Effector memory CD8-positive, alpha-beta T cell (primary cell): ENCODE measurements around the gene ZNF385D.

ENCODE experiments used
- ATAC-seq: fragments of 150-1000 bp; cut with Tn5 transposase; replicated peaks from 2 replicates; pipeline ENCODE4 v1.10.0; 2021; ENCODE audit warnings: mild to moderate bottlenecking, moderate library complexity
- DNase-seq, 3 experiments: peaks; one replicate each; pipeline ENCODE4 v3.0.0; 2021
- H3K27ac Mint-ChIP-seq, 2 donors: one replicate each; pipeline ENCODE4 v1.8.0; 2022; ENCODE audit warnings: mild to moderate bottlenecking in 2 of 2, mixed read lengths in 2 of 2, moderate library complexity in 2 of 2
- H3K27me3 Mint-ChIP-seq, 2 donors: one replicate each; pipeline ENCODE4 v1.8.0; 2022; ENCODE audit warnings: mixed read lengths in 2 of 2
- H3K36me3 Mint-ChIP-seq: one replicate; pipeline ENCODE4 v1.8.0; 2022; ENCODE audit warnings: mild to moderate bottlenecking, moderate library complexity, mixed read lengths; ENCODE audit not compliant: insufficient read depth
- H3K4me1 Mint-ChIP-seq, 2 donors: one replicate each; pipeline ENCODE4 v1.8.0; 2022; ENCODE audit warnings: low read depth in 2 of 2, mixed read lengths in 2 of 2
- H3K4me3 Mint-ChIP-seq, 2 donors: one replicate each; pipeline ENCODE4 v1.8.0; 2022; ENCODE audit warnings: mild to moderate bottlenecking in 2 of 2, mixed read lengths in 2 of 2, moderate library complexity in 2 of 2
- H3K9me3 Mint-ChIP-seq, 2 donors: one replicate each; pipeline ENCODE4 v1.8.0; 2022; ENCODE audit warnings: mixed read lengths in 2 of 2

Gene ZNF385D

DNA sequence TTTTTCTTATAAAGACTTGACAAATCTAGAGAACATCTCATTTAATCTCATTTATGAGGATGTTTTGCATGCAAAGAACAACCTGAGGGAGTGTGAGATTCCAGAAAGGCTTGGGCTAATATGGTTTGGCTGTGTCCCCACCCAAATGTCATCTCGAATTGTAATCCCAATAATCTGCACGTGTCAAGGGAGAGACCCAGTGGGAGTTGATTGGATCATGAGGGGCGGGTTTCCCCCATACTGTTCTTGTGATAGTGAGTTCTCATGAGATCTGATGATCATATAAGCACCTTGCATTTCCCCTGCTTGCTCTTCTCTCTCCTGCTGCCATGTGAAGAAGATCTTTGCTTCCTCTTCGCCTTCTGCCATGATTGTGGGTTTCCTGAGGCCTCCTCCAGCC lies 103.0 kb downstream of the ZNF385D start:
- ATAC-seq (no peak), DNase-seq (no peak)
- peaks cover 0 to 2% of the 10 kb centered on the region in 2 donors for H3K9me3 Mint-ChIP-seq
- H3K27me3 Mint-ChIP-seq: no peaks in the 10 kb centered on the region
- H3K36me3 Mint-ChIP-seq: no peaks in the 10 kb centered on the region
- H3K4me3 Mint-ChIP-seq: no peak overlapping the region
- H3K4me1 Mint-ChIP-seq: no peaks in the 10 kb centered on the region
- no peak overlapping the region for H3K27ac Mint-ChIP-seq

DNA sequence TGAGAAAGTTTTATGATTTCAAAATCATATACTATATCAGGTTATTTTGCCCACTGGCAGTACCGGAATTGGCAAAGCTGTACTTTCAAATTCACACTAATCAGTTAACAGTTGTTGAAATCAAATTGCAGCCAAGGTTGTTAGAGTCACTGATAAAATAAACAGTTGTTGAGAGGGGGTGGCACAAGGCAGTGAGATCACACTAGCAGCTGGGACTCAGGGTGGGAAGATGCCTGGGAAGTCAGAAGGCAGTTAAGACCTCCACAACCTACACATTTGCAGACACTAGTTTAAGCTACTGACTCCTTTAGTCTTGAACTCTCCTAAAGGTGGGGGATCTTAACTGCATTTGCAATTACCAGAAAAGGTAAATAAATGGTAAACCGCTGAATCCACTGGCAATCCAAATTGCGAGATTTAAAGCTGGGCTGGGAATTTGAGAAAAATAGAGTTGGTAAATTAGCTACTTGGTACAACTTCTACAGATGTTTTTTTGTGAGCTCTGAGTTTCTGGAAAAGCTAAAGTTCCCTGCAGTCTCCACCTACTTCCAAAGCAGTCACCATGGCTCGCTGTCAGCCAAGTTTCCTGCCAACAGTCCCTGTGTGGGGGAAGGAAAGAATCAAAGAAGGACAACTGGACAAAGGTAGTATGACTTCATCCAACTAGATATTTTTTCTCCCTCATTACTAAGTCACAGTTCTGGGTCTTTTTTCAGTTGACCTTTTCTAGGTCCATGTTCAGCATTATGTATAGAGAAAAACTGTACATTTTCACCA lies 105.7 kb downstream of the ZNF385D start:
- Mint-ChIP-seq H3K27me3 (no peaks in the 10 kb centered on the region), H3K4me3 (no peak overlapping the region), H3K9me3 (peaks cover 4 to 8% of the 10 kb centered on the region in 2 donors), H3K27ac (no peak overlapping the region), H3K4me1 (no peaks in the 10 kb centered on the region), H3K36me3 (no peaks in the 10 kb centered on the region)
- no peak for ATAC-seq
- DNase-seq: no peak

DNA sequence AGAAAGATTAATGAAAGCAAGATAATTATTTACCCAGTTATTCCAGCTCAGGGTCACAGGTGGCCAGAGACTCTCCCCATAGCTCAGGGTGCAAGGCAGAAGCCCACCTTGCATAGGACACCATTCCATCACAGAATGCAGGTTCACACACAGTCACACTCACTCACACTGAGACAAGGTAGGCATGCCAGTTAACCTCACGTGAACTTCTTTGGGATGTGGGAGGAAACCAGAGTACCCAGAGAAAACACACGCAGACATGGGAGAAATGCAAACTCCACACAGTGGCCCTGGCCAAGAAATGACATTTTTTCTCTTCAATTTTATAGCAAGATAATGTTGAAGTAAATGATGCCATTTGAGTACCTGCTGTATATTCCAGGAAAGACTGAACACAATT lies 106.7 kb downstream of the ZNF385D start:
- Mint-ChIP-seq H3K27me3 (no peaks in the 10 kb centered on the region), H3K4me1 (no peaks in the 10 kb centered on the region), H3K27ac (no peak overlapping the region), H3K9me3 (peaks cover 6 to 8% of the 10 kb centered on the region in 2 donors), H3K4me3 (no peak overlapping the region), H3K36me3 (no peaks in the 10 kb centered on the region)
- ATAC-seq (no peak), DNase-seq (no peak)

DNA sequence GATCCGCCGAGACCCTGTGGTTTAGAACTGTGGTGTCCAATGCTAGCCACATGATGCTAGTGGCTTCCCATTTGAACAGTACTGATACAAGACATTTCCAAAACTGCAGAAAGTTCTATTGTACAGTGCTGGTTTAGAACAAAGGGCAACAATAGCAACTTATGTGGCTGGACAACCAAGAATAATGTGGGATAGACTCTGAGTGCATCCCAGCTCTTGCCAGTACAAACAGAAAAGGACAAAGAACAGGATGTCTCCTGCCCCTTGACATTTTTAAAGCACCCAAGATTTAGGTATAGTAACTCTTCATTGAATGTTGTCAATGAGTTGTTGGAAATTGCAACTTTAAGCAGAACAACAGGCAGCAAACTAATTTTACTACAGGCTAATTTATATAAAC lies 107.3 kb downstream of the ZNF385D start:
- no peak for ATAC-seq
- Mint-ChIP-seq H3K36me3 (no peaks in the 10 kb centered on the region), H3K9me3 (peaks cover 7 to 8% of the 10 kb centered on the region in 2 donors)

DNA sequence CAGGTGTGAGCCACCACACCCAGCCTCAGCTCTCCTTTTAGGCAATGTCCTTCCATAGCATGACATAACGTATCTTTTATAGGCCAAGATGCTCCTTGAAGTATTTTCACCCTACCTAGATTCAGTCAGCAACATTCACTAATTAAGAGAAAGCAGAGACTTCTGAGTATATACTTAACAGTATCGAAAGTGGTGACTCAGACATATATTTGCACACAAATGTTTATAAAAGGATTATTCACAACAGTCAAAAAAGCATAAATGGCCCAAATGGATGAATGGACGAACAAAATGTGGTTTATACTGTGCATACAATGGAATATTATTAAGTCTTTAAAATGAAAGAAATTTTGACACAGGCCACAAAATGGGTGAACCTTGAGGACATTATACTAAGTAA lies 108.6 kb downstream of the ZNF385D start:
- Mint-ChIP-seq H3K4me3 (no peak overlapping the region), H3K27me3 (no peaks in the 10 kb centered on the region), H3K27ac (no peak overlapping the region), H3K4me1 (no peaks in the 10 kb centered on the region), H3K9me3 (peaks cover 8% of the 10 kb centered on the region in 2 donors), H3K36me3 (no peaks in the 10 kb centered on the region)
- ATAC-seq (no peak), DNase-seq (no peak)

More for the DNA sequence above, 107.3 kb downstream of the ZNF385D start:
- no peaks in the 10 kb centered on the region for H3K27me3 Mint-ChIP-seq
- H3K4me1 Mint-ChIP-seq: no peaks in the 10 kb centered on the region
- H3K4me3 Mint-ChIP-seq: no peak overlapping the region
- DNase-seq: no peak
- H3K27ac Mint-ChIP-seq: no peak overlapping the region

DNA sequence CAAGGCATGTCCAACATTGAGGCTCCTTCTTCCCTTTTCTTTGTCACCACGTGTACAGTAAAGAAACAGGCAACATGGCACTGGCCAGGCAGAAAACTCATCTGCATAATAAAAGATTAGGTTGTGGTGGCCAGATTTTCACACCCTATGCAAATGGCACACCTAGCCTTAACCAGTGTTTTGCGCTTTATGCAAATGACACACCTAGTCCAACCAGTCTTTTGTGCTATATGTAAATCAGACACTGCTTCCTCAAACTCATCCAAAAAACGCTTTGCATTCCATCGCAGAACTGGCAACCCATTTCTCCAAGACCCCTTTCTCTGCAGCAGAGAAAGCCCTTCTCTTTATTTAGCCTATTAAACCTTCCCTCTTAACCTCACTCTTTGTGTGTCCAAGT lies 109.1 kb downstream of the ZNF385D start:
- Mint-ChIP-seq H3K27me3 (no peaks in the 10 kb centered on the region), H3K4me1 (no peaks in the 10 kb centered on the region), H3K27ac (no peak overlapping the region), H3K9me3 (peaks cover 8% of the 10 kb centered on the region in 2 donors), H3K36me3 (no peaks in the 10 kb centered on the region), H3K4me3 (no peak overlapping the region)
- ATAC-seq (no peak), DNase-seq (no peak)

DNA sequence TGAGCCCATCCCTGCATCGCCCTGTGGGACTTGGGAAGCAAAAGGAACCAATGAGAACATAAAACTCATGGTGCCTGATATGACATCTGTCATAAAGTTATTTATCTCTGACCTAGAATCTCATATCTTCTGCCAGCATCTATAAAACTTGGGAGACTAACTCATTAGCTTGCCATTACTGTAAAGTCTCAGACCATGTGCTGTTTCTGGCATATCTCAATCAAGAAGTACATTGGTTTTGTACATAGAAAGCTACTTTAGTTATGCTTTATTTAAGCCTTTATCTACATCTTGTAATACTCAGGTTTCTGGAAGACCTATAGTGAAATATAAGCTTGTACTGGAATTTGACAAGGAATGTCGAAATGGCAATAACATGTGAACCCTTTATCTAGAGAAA lies 112.5 kb downstream of the ZNF385D start:
- DNase-seq (no peak), ATAC-seq (no peak)
- Mint-ChIP-seq H3K27me3 (no peaks in the 10 kb centered on the region), H3K4me1 (no peaks in the 10 kb centered on the region), H3K4me3 (no peak overlapping the region), H3K9me3 (peaks cover 8% of the 10 kb centered on the region in 2 donors), H3K27ac (no peak overlapping the region), H3K36me3 (no peaks in the 10 kb centered on the region)

DNA sequence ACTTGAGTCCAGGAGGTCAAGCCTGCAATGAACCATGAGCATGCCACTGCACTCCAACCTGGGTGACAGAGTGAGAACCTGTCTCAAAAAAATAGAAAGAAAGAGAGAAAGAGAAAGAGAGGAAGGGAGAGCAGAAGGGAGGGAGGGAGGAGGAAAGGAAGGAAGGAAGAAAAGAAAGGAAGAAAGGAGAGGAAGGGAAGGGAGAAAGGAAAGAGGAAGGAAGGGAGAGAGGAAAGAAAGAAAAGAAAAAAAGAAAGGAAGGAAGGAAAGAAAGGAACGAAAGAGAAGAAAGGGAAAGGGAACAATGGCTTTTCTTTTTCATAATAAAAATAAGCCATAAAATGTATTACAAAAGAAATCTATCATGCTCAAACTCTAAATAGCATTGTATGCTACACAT lies 116.9 kb downstream of the ZNF385D start:
- Mint-ChIP-seq H3K4me3 (no peak overlapping the region), H3K9me3 (peaks cover 2 to 7% of the 10 kb centered on the region in 2 donors), H3K27ac (no peak overlapping the region), H3K36me3 (no peaks in the 10 kb centered on the region), H3K4me1 (no peaks in the 10 kb centered on the region), H3K27me3 (no peaks in the 10 kb centered on the region)
- ATAC-seq (no peak), DNase-seq (no peak)

DNA sequence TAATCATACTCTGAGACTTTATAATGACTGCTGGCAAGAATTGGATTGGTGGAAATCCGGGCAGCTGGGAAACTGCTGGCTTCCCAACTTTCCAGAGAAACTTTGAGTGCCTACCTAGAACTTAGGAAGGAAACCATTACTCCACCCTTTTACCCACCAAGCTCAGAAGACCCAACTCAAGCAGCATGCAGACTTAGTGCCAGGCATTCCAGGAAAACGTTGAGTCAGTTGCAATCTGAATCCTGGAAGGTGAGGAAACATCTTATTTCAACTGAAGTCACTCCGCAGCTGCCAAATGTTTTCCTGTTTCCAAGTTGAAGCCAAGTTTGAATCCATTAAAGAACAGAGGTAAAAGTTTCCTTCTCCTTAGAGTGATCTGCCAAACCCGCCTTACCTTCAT lies 126.5 kb downstream of the ZNF385D start:
- ATAC-seq (no peak), DNase-seq (no peak)
- Mint-ChIP-seq H3K9me3 (peaks cover 2 to 7% of the 10 kb centered on the region in 2 donors), H3K36me3 (no peaks in the 10 kb centered on the region), H3K4me1 (no peaks in the 10 kb centered on the region), H3K27me3 (no peaks in the 10 kb centered on the region), H3K27ac (no peak overlapping the region), H3K4me3 (no peak overlapping the region)

DNA sequence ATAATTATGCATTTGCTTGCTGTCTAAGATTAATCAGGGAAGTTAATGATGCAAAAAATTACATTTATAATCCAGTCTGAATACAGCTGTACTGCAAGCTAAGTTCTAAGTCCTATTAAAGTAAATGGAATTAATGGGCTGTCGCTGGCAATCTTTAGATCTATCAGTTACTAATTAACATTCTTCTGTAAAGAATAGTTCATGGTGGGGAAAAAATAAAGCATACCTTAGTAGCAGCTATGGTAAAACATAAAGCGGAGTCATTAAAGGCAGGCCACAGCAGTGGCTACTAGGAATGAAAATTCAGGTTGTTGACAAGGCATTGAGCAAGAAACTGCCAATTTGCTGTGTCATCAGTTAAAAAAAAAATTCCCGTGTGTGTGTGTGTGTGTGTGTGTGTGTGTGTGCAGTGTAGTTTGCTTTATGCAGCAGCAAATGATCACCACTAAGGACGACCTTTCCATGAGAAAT lies 129.8 kb downstream of the ZNF385D start:
- Mint-ChIP-seq H3K9me3 (peaks cover under 1 to 2% of the 10 kb centered on the region in 2 donors), H3K4me1 (no peaks in the 10 kb centered on the region), H3K27ac (no peak overlapping the region), H3K27me3 (no peaks in the 10 kb centered on the region), H3K36me3 (no peaks in the 10 kb centered on the region), H3K4me3 (no peak overlapping the region)
- no peak for DNase-seq
- ATAC-seq: no peak

DNA sequence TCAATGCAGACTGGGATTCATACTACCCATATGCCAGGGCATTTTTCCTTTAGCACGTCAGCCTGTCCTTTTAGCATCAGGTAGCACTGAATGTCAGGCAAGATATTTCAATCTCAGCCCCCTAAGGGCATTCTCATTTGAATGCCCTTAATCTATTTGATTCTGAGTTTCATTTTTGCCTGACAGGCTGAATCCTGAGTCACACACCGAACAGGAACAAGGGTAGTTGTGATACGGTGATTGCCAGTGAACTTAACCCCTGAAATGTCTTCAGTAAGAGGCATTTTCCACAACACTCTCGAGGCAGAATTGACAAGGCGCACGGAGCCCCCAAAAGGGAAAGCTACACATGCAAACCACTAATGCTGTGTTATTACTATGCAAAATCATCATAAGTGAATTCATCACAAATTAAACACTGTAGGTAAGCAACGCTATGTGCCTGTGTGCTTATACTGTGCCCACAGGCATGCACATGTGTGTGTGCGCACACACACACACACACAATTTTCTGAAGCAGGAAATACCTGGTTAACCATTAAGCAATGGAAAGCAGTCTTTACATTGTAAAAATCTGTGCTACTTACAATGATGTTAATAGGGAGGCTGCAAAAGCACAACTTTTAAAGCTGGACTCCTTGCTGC lies 130.4 kb downstream of the ZNF385D start:
- Mint-ChIP-seq H3K27ac (no peak overlapping the region), H3K36me3 (no peaks in the 10 kb centered on the region), H3K4me1 (no peaks in the 10 kb centered on the region), H3K27me3 (no peaks in the 10 kb centered on the region), H3K9me3 (peaks cover 0 to 2% of the 10 kb centered on the region in 2 donors), H3K4me3 (no peak overlapping the region)
- ATAC-seq (no peak), DNase-seq (no peak)

DNA sequence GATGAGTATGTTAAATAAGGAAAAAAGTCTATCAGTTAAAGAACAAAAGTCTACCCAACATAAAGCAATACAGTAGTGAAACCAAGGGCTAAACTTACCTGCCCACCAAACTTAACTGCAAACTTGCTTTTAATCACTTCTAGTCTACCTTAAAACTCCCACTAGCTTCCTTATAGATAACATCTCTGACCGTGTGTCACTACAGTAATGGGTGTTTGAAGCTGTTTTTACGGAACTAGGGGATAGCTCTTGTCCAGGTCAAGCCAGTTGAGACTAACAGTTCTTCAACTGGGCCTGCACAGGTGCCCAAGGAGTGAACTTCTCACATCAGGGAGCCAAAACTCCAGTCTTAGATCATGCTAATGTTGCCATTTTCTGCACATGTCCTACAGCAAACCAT lies 132.3 kb downstream of the ZNF385D start:
- DNase-seq (no peak), ATAC-seq (no peak)
- H3K27ac Mint-ChIP-seq: no peak overlapping the region
- peaks cover 0 to 4% of the 10 kb centered on the region in 2 donors for H3K9me3 Mint-ChIP-seq
- peaks cover 3% of the 10 kb centered on the region for H3K36me3 Mint-ChIP-seq
- H3K4me3 Mint-ChIP-seq: no peak overlapping the region
- no peaks in the 10 kb centered on the region for H3K27me3 Mint-ChIP-seq
- no peaks in the 10 kb centered on the region for H3K4me1 Mint-ChIP-seq

DNA sequence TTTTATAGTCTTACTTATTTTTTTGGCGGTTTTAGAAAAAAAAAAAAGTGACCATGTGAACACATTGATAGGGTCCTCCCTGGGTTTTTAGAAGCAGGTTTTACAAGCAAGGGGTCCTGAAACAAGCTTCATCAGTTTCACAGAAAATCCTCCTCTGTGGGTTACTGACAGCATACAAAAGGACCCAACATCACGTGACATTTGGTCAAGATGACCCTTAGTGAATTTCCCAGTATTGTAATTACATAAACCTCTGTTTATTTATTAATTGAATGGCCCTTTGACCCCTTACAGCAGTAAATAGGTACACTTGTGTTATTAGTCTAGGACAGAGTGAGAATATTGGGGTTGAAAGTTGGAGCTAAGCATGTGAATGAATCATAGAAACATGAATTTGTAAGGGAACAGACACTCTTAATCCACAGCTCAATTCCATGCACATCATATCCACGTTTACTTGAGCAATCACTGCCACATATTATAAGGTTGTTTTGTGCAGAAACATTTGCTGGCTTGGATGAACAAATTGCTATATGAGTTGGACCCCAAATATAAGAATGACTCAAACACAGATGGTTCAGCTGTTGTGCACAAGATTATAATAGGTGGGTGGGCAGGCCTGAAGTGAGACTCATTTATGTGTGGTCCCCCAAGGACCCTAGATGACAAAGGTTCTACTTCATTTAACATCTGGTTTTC lies 137.5 kb downstream of the ZNF385D start:
- DNase-seq (no peak), ATAC-seq (no peak)
- Mint-ChIP-seq H3K4me1 (no peaks in the 10 kb centered on the region), H3K36me3 (peaks cover 3% of the 10 kb centered on the region), H3K27ac (no peak overlapping the region), H3K27me3 (no peaks in the 10 kb centered on the region), H3K4me3 (no peak overlapping the region), H3K9me3 (peaks cover 0 to 2% of the 10 kb centered on the region in 2 donors)

DNA sequence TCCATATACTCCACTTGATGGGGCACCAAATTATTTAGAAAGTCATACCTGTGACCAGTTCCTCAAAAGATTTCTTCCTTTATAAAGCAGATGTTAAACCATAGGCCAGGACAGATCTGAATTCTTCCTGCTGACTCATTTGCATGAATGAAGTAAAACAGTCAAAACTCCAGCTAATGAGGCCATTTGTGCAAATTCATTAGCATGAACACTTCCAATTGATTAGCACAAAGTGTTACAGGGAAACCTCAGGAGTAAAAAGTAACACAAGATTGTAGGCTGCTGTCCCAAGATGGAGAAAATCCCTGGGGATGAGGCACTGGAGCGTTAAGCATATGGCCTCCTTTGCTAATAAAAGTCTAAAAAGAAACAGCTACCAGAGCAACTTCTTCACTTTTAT lies 149.8 kb downstream of the ZNF385D start:
- H3K9me3 Mint-ChIP-seq: peaks cover 18 to 20% of the 10 kb centered on the region in 2 donors
- no peak for ATAC-seq
- no peak overlapping the region for H3K4me3 Mint-ChIP-seq
- H3K4me1 Mint-ChIP-seq: no peaks in the 10 kb centered on the region
- no peak for DNase-seq
- no peaks in the 10 kb centered on the region for H3K27me3 Mint-ChIP-seq
- H3K36me3 Mint-ChIP-seq: no peaks in the 10 kb centered on the region
- H3K27ac Mint-ChIP-seq: no peak overlapping the region
